ENCODE data around the gene NGF.

Gene NGF

DNA sequence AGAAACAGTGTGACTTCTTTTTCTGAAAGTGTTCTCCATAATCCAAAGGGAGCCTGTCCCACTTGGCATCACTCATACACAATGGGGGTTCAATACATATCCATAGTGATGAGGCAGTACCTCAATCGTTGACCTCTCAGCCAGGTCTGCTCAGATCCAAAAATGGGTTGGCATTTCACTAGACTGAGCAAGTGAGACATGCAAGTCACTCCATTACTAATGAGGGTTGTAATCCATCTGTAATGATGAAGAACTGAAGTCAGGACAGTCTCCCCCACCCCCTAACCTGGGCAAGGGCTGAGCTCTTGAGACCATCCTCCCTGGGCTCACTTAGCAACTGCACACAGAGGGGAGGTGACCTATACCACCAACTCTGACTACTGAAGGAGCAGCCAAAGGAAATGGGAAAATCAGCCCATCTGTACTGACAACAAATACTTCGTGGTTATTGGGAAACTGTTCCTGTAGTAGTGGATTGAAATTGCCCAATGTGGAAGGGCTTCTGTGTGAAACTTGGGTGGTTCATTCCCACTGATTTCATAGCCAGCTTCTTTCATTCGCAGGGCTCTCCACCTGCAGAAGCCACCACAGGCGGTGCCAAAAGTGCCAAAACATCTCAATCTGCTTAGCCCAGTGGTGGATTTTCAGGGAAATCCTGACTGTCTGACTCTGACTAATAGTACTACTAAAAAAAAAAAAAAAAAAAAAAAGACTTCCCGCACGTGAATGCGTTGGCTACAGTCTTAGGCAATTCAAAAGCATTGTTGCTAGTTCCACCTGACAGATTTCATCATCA is 5.0 kb downstream of the NGF start:
- Histone ChIP-seq H3K27ac (ENCODE audit: low read depth, low read length) (no peak overlapping the region), H2BK5ac (ENCODE audit: low read length) (no peak overlapping the region), H4K8ac (ENCODE audit: low read depth, low read length) (no peak overlapping the region), H4K5ac (ENCODE audit: low read length) (no peak overlapping the region), H3K23ac (ENCODE audit: low read length) (no peak overlapping the region), H2AK5ac (ENCODE audit: low read length) (no peak overlapping the region), H3K79me1 (ENCODE audit: low read length) (no peaks in the 10 kb centered on the region), H3K79me2 (ENCODE audit: control insufficient read depth, insufficient read depth, low read length) (no peaks in the 10 kb centered on the region), H3K4me1 (ENCODE audit: control insufficient read depth, low read depth, low read length) (no peaks in the 10 kb centered on the region), H3K56ac (ENCODE audit: low read length) (no peak overlapping the region), H3K18ac (ENCODE audit: low read length) (no peak overlapping the region), H3K4me2 (ENCODE audit: low read length) (no peak overlapping the region), H2BK120ac (ENCODE audit: low read depth, low read length) (no peak overlapping the region), H3K4me3 (ENCODE audit: low read length) (no peak overlapping the region), H2BK15ac (replicated peaks; ENCODE audit: low read depth) (no peak overlapping the region), H3K9ac (ENCODE audit: low read length) (no peak overlapping the region), H3K4ac (ENCODE audit: low read depth, low read length) (no peak overlapping the region), H3K27me3 (ENCODE audit: insufficient read depth, low read length, poor library complexity) (no peaks in the 10 kb centered on the region), H3K36me3 (ENCODE audit: control insufficient read depth, insufficient read depth, low read length) (no peaks in the 10 kb centered on the region)
- no CpG with 5 or more reads among the region's 7 CpGs for WGBS (ENCODE audit: extremely low coverage, insufficient coverage, low lambda C conversion rate)
- DNase-seq: peak; percentile 40

DNA sequence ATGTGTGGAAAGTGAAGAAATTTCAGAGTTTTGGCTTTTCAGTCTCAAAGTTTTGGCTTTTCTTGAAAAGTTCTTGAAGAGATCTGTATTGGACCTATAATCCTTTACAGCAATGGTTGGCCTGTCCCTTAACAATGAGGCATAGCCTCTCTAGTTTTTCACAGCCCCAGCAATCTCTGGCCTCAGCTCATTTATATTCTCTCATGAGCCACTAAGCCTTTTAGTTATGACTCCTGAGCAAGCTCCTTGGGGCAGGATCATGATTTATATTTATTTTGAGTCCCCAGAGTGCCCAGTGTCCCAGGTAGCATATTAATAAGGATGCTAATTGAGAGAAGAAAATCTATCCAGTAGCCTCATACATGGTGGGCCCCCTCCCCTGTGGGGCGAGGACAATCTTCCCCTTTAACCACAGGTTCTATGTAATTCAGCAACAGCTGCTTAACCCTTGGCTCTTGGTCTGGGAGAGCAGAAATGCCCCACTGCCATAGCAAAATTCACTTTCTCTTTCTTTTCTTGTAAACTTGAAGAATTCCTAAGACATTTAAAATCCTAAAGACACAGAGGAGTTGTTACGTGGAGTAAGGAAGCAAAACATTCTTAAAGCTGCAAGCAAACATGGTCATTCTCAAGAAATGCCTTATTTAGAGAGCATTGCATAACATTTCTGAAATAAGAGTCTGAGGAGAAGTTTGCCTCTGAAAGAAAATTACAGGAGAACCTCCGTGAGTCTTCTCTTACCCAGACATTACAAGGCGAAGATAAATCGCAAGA is 6.3 kb downstream of the NGF start:
- Histone ChIP-seq H3K18ac (ENCODE audit: low read length) (no peak overlapping the region), H3K79me1 (ENCODE audit: low read length) (no peaks in the 10 kb centered on the region), H3K4me3 (ENCODE audit: low read length) (no peak overlapping the region), H4K8ac (ENCODE audit: low read depth, low read length) (no peak overlapping the region), H3K27ac (ENCODE audit: low read depth, low read length) (no peak overlapping the region), H3K23ac (ENCODE audit: low read length) (no peak overlapping the region), H3K4ac (ENCODE audit: low read depth, low read length) (no peak overlapping the region), H2BK15ac (replicated peaks; ENCODE audit: low read depth) (no peak overlapping the region), H3K36me3 (ENCODE audit: control insufficient read depth, insufficient read depth, low read length) (no peaks in the 10 kb centered on the region), H3K27me3 (ENCODE audit: insufficient read depth, low read length, poor library complexity) (no peaks in the 10 kb centered on the region), H3K4me1 (ENCODE audit: control insufficient read depth, low read depth, low read length) (no peaks in the 10 kb centered on the region), H4K5ac (ENCODE audit: low read length) (no peak overlapping the region), H3K9ac (ENCODE audit: low read length) (no peak overlapping the region), H3K79me2 (ENCODE audit: control insufficient read depth, insufficient read depth, low read length) (no peaks in the 10 kb centered on the region), H2AK5ac (ENCODE audit: low read length) (no peak overlapping the region), H2BK5ac (ENCODE audit: low read length) (no peak overlapping the region), H2BK120ac (ENCODE audit: low read depth, low read length) (no peak overlapping the region), H3K4me2 (ENCODE audit: low read length) (no peak overlapping the region), H3K56ac (ENCODE audit: low read length) (no peak overlapping the region)
- no CpG with 5 or more reads among the region's 5 CpGs for WGBS (ENCODE audit: extremely low coverage, insufficient coverage, low lambda C conversion rate)
- no peak for DNase-seq

DNA sequence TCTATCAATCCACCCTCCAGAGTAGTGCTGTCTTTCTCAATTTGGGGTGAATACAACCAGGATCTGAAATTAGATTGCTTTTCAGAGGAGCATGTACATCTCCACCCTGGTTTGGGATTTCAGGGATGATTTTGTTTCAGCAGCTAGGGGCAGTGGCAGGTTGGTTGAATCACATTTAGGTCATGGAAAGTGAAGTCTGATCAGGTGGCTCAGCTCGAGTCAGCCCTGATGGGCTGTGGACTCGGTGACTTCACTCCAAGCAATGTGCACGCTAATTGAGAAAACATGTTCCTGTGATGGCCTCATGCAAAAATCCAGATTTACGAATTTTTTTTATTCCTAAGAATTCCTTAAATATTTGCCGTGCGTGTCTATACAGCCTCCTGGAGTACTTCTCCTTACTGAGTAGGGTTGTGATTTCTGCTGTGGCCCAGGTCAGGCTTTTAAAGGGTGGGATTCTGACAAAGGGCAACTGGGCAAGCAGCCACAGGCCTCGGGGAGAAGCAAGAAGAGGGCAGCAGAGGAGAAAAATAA is 7.5 kb downstream of the NGF start:
- no peak overlapping the region for H2BK15ac ChIP-seq (replicated peaks; ENCODE audit: low read depth)
- H3K23ac ChIP-seq (ENCODE audit: low read length): no peak overlapping the region
- H3K4me2 ChIP-seq (ENCODE audit: low read length): no peak overlapping the region
- no peak overlapping the region for H3K4ac ChIP-seq (ENCODE audit: low read depth, low read length)
- H4K5ac ChIP-seq (ENCODE audit: low read length): no peak overlapping the region
- no peaks in the 10 kb centered on the region for H3K79me1 ChIP-seq (ENCODE audit: low read length)
- H3K27me3 ChIP-seq (ENCODE audit: insufficient read depth, low read length, poor library complexity): no peaks in the 10 kb centered on the region
- no peak overlapping the region for H2AK5ac ChIP-seq (ENCODE audit: low read length)
- no peak overlapping the region for H4K8ac ChIP-seq (ENCODE audit: low read depth, low read length)
- no peaks in the 10 kb centered on the region for H3K36me3 ChIP-seq (ENCODE audit: control insufficient read depth, insufficient read depth, low read length)
- H2BK5ac ChIP-seq (ENCODE audit: low read length): no peak overlapping the region
- no peak overlapping the region for H3K4me3 ChIP-seq (ENCODE audit: low read length)
- H3K18ac ChIP-seq (ENCODE audit: low read length): no peak overlapping the region
- no peak overlapping the region for H3K27ac ChIP-seq (ENCODE audit: low read depth, low read length)
- H3K4me1 ChIP-seq (ENCODE audit: control insufficient read depth, low read depth, low read length): no peaks in the 10 kb centered on the region
- no peaks in the 10 kb centered on the region for H3K79me2 ChIP-seq (ENCODE audit: control insufficient read depth, insufficient read depth, low read length)
- peak; percentile 16 for DNase-seq
- no peak overlapping the region for H3K56ac ChIP-seq (ENCODE audit: low read length)
- WGBS (ENCODE audit: extremely low coverage, insufficient coverage, low lambda C conversion rate): no CpG with 5 or more reads among the region's 7 CpGs
- no peak overlapping the region for H2BK120ac ChIP-seq (ENCODE audit: low read depth, low read length)
- no peak overlapping the region for H3K9ac ChIP-seq (ENCODE audit: low read length)

- Histone ChIP-seq H3K79me2 (ENCODE audit: control insufficient read depth, insufficient read depth, low read length) (no peaks in the 10 kb centered on the region), H2BK120ac (ENCODE audit: low read depth, low read length) (no peak overlapping the region), H4K5ac (ENCODE audit: low read length) (no peak overlapping the region), H2BK5ac (ENCODE audit: low read length) (no peak overlapping the region), H3K36me3 (ENCODE audit: control insufficient read depth, insufficient read depth, low read length) (no peaks in the 10 kb centered on the region), H3K4me2 (ENCODE audit: low read length) (no peak overlapping the region), H2BK15ac (replicated peaks; ENCODE audit: low read depth) (no peak overlapping the region), H3K4ac (ENCODE audit: low read depth, low read length) (no peak overlapping the region), H3K18ac (ENCODE audit: low read length) (no peak overlapping the region), H3K4me3 (ENCODE audit: low read length) (no peak overlapping the region), H3K23ac (ENCODE audit: low read length) (no peak overlapping the region), H3K9ac (ENCODE audit: low read length) (no peak overlapping the region), H4K8ac (ENCODE audit: low read depth, low read length) (no peak overlapping the region), H3K4me1 (ENCODE audit: control insufficient read depth, low read depth, low read length) (no peaks in the 10 kb centered on the region), H3K79me1 (ENCODE audit: low read length) (no peaks in the 10 kb centered on the region), H3K56ac (ENCODE audit: low read length) (no peak overlapping the region), H2AK5ac (ENCODE audit: low read length) (no peak overlapping the region), H3K27me3 (ENCODE audit: insufficient read depth, low read length, poor library complexity) (no peaks in the 10 kb centered on the region), H3K27ac (ENCODE audit: low read depth, low read length) (no peak overlapping the region)
- WGBS (ENCODE audit: extremely low coverage, insufficient coverage, low lambda C conversion rate): no CpG with 5 or more reads among the region's 3 CpGs
- DNase-seq: no peak
These were observed 8.1 kb downstream of the NGF start for GRCh38 chr1:115329965-115330364.

- H3K27ac ChIP-seq (ENCODE audit: low read depth, low read length): no peak overlapping the region
- no peaks in the 10 kb centered on the region for H3K4me1 ChIP-seq (ENCODE audit: control insufficient read depth, low read depth, low read length)
These were observed 10.8 kb downstream of the NGF start for GRCh38 chr1:115327270-115327669.

More at GRCh38 chr1:115327270-115327669, 10.8 kb downstream of the NGF start:
- H2AK5ac ChIP-seq (ENCODE audit: low read length): no peak overlapping the region
- no peak overlapping the region for H3K23ac ChIP-seq (ENCODE audit: low read length)
- H4K5ac ChIP-seq (ENCODE audit: low read length): no peak overlapping the region
- H3K56ac ChIP-seq (ENCODE audit: low read length): no peak overlapping the region
- no peak overlapping the region for H2BK5ac ChIP-seq (ENCODE audit: low read length)
- no peak overlapping the region for H3K18ac ChIP-seq (ENCODE audit: low read length)
- no CpG with 5 or more reads among the region's 3 CpGs for WGBS (ENCODE audit: extremely low coverage, insufficient coverage, low lambda C conversion rate)
- H3K9ac ChIP-seq (ENCODE audit: low read length): no peak overlapping the region
- H3K79me1 ChIP-seq (ENCODE audit: low read length): no peaks in the 10 kb centered on the region
- no peak overlapping the region for H2BK15ac ChIP-seq (replicated peaks; ENCODE audit: low read depth)
- no peak overlapping the region for H3K4me2 ChIP-seq (ENCODE audit: low read length)
- no peak overlapping the region for H3K4me3 ChIP-seq (ENCODE audit: low read length)
- H3K79me2 ChIP-seq (ENCODE audit: control insufficient read depth, insufficient read depth, low read length): no peaks in the 10 kb centered on the region
- no peak overlapping the region for H2BK120ac ChIP-seq (ENCODE audit: low read depth, low read length)
- no peak for DNase-seq
- no peak overlapping the region for H3K4ac ChIP-seq (ENCODE audit: low read depth, low read length)
- H3K36me3 ChIP-seq (ENCODE audit: control insufficient read depth, insufficient read depth, low read length): no peaks in the 10 kb centered on the region
- H3K27me3 ChIP-seq (ENCODE audit: insufficient read depth, low read length, poor library complexity): no peaks in the 10 kb centered on the region
- H4K8ac ChIP-seq (ENCODE audit: low read depth, low read length): no peak overlapping the region
